HUDEP-2 (cell line): Measurements from ENCODE around the gene KRTAP10-3.

ENCODE experiments used
- DNase-seq, 76 experiments: peaks; one replicate each; lab custom pipeline; 2025; ENCODE audit not compliant: unreplicated experiment in 76 of 76; lab: John Stamatoyannopoulos, UW

KRTAP10-3 gene

GRCh38 chr21:44521301-44521927 lies 37.2 kb downstream of the KRTAP10-3 start:
- no peak for DNase-seq

GRCh38 chr21:44520326-44521300 lies 38.0 kb downstream of the KRTAP10-3 start:
- DNase-seq = no peak

GRCh38 chr21:44519346-44520325 lies 39.0 kb downstream of the KRTAP10-3 start:
- no peak for DNase-seq

GRCh38 chr21:44518686-44519085 lies 39.9 kb downstream of the KRTAP10-3 start:
- DNase-seq = no peak

- peak in 10 of 76 experiments; percentile 2 to 36 (median 18) for DNase-seq
Measured at GRCh38 chr21:44517175-44517899, 41.3 kb downstream of the KRTAP10-3 start.

- DNase-seq = no peak
Measured at GRCh38 chr21:44516828-44517174, 41.8 kb downstream of the KRTAP10-3 start.

- DNase-seq = no peak
Measured at GRCh38 chr21:44516342-44516741, 42.3 kb downstream of the KRTAP10-3 start.

- DNase-seq = no peak
Measured at GRCh38 chr21:44515359-44516165, 43.0 kb downstream of the KRTAP10-3 start.

GRCh38 chr21:44514746-44515358 lies 43.7 kb downstream of the KRTAP10-3 start:
- no peak for DNase-seq

GRCh38 chr21:44514218-44514520 lies 44.4 kb downstream of the KRTAP10-3 start:
- DNase-seq = no peak

GRCh38 chr21:44513389-44514217 lies 45.0 kb downstream of the KRTAP10-3 start:
- no peak for DNase-seq

GRCh38 chr21:44512496-44513388 lies 45.9 kb downstream of the KRTAP10-3 start:
- DNase-seq = no peak

- no peak for DNase-seq
Measured at GRCh38 chr21:44511938-44512275, 46.7 kb downstream of the KRTAP10-3 start.

GRCh38 chr21:44511219-44511937 lies 47.2 kb downstream of the KRTAP10-3 start:
- no peak for DNase-seq

- DNase-seq = peak in 57 of 76 experiments; percentile 6 to 78 (median 44)
Measured at GRCh38 chr21:44510508-44511218, 47.9 kb downstream of the KRTAP10-3 start.

- DNase-seq = no peak
Measured at GRCh38 chr21:44510109-44510507, 48.5 kb downstream of the KRTAP10-3 start.
